GM12878 (cell line): ENCODE measurements around the gene CORO7. TPM values are rescaled to one million over a fixed set of nuclear protein-coding genes. Genes with fewer than 3 reads are reported as not detected.

Experiments used
- ATAC-seq: fragments of 200-7000 bp; cut with Tn5 transposase; 3 replicates; pipeline ENCODE4 v1.9.1; 2020; ENCODE audit warnings: mild to moderate bottlenecking, moderate library complexity
- BruUV-seq: library from RNA; stranded (reverse); fragments of 400-500 nt; replicated peaks from 2 replicates; lab custom pipeline; 2021; lab: Mats Ljungman, UMichigan
- CTCF ChIA-PET: fragments of 300-600 bp; sonication (Branson Sonifier 250); formaldehyde crosslinking; extraction: SDS; loops from one replicate; lab custom pipeline; 2021; ENCODE audit warnings: inconsistent platforms; lab: Yijun Ruan, JAX
- POLR2A ChIA-PET: fragments of 350-600 bp; formaldehyde crosslinking; extraction: SDS; loops from one replicate; lab custom pipeline; 2021; ENCODE audit warnings: inconsistent platforms; lab: Charles Lee
- RAD21 ChIA-PET: fragments of 300-600 bp; sonication (Branson Sonifier 250); formaldehyde crosslinking; loops from one replicate; lab custom pipeline; 2023; ENCODE audit warnings: antibody characterized with exemption; ENCODE audit not compliant: unreplicated experiment; lab: Charles Lee
- SMC1A ChIA-PET: fragments of 300-600 bp; sonication (Branson Sonifier 250); formaldehyde crosslinking; loops from one replicate; lab custom pipeline; 2023; ENCODE audit not compliant: unreplicated experiment, uncharacterized antibody; lab: Charles Lee
- DNase-seq: peaks from one replicate; pipeline ENCODE4 v3.0.0-alpha.2; 2011; ENCODE audit warnings: low read depth, low spot score
- FAIRE-seq: peaks from 3 replicates; lab custom pipeline; 2011; peaks lifted over from hg19 to GRCh38; lab: Jason Lieb, UNC
- H2AFZ ChIP-seq: 2 replicates; pipeline ENCODE4 v1.6.0; 2011; ENCODE audit warnings: low read depth, low read length, control low read depth; ENCODE audit not compliant: control insufficient read depth
- H3K27ac ChIP-seq: 2 replicates; pipeline ENCODE4 v1.5.1; 2011; ENCODE audit warnings: control low read depth; ENCODE audit not compliant: control insufficient read depth, insufficient read depth
- H3K27me3 ChIP-seq, 2 experiments: replicated peaks in 1 of 2; 2 replicates each; pipeline versions ENCODE4 v1.6.0 to v1.6.1; 2011; ENCODE audit warnings: low read length in 1 of 2; ENCODE audit not compliant: control insufficient read depth in 2 of 2, insufficient read depth in 2 of 2
- H3K36me3 ChIP-seq, 2 experiments: 2 replicates each; pipeline ENCODE4 v1.5.1; 2011; ENCODE audit warnings: low read length in 1 of 2; ENCODE audit not compliant: control insufficient read depth in 2 of 2, insufficient read depth in 2 of 2
- H3K4me1 ChIP-seq: 2 replicates; pipeline ENCODE4 v1.6.1; 2011; ENCODE audit warnings: mild to moderate bottlenecking, low read length, moderate library complexity, mixed read lengths; ENCODE audit not compliant: control insufficient read depth, insufficient read depth
- H3K4me2 ChIP-seq: 2 replicates; pipeline ENCODE4 v1.6.0; 2011; ENCODE audit warnings: control low read depth; ENCODE audit not compliant: control insufficient read depth, insufficient read depth
- H3K4me3 ChIP-seq: fragments of 200-600 bp; sonication (generic); 2 replicates; pipeline ENCODE4 v1.5.1; 2016
- H3K79me2 ChIP-seq: 2 replicates; pipeline ENCODE4 v1.6.0; 2011; ENCODE audit warnings: low read length; ENCODE audit not compliant: control insufficient read depth, insufficient read depth
- H3K9ac ChIP-seq: 2 replicates; pipeline ENCODE4 v1.8.0; 2011; ENCODE audit warnings: low read length, control low read depth, mixed read lengths; ENCODE audit not compliant: control insufficient read depth, insufficient read depth
- H3K9me3 ChIP-seq: replicated peaks from 3 replicates; pipeline ENCODE4 v1.5.1; 2011; ENCODE audit warnings: mild to moderate bottlenecking, low read length; ENCODE audit not compliant: control insufficient read depth, insufficient read depth
- H4K20me1 ChIP-seq: 2 replicates; pipeline ENCODE4 v1.6.0; 2011; ENCODE audit not compliant: control insufficient read depth, insufficient read depth
- ASH2L ChIP-seq: fragments of 300-600, 200-600 bp; sonication (generic); IDR thresholded peaks from 2 replicates; pipeline ENCODE4 v1.6.1; 2017; ENCODE audit warnings: low read depth, mild to moderate bottlenecking, borderline replicate concordance
- BCL11A ChIP-seq: IDR thresholded peaks from 2 replicates; pipeline ENCODE4 v1.6.1; 2011; ENCODE audit warnings: low read depth, low read length
- CREB1 ChIP-seq: IDR thresholded peaks from 2 replicates; pipeline ENCODE4 v1.6.1; 2012; ENCODE audit warnings: low read depth, mild to moderate bottlenecking, inconsistent platforms
- IKZF2 ChIP-seq, 2 experiments: fragments of 450-650 bp; IDR thresholded peaks; 2 replicates each; pipeline ENCODE4 v1.6.1; 2017; ENCODE audit warnings: mild to moderate bottlenecking in 2 of 2, moderate library complexity in 2 of 2
- MEF2B ChIP-seq: fragments of 450-650 bp; IDR thresholded peaks from 2 replicates; pipeline ENCODE4 v1.6.1; 2018; ENCODE audit warnings: mild to moderate bottlenecking, moderate library complexity; ENCODE audit not compliant: partially characterized antibody, poor library complexity, severe bottlenecking
- NFXL1 ChIP-seq: fragments of 450-650 bp; IDR thresholded peaks from 2 replicates; pipeline ENCODE4 v1.6.1; 2017; ENCODE audit warnings: antibody characterized with exemption, mild to moderate bottlenecking, borderline replicate concordance
- NFYA ChIP-seq: IDR thresholded peaks from 2 replicates; pipeline ENCODE4 v1.6.1; 2011; ENCODE audit warnings: low read depth, mild to moderate bottlenecking, low read length, improper control_type of control experiment, borderline replicate concordance
- NRF1 ChIP-seq: conservative IDR thresholded peaks from 2 replicates; pipeline ENCODE4 v1.6.1; 2011; ENCODE audit warnings: mild to moderate bottlenecking, low read depth, low read length, improper control_type of control experiment
- RBBP5 ChIP-seq: fragments of 200-600 bp; sonication (generic); conservative IDR thresholded peaks from 2 replicates; pipeline ENCODE4 v1.6.1; 2016
- RUNX3 ChIP-seq: IDR thresholded peaks from 2 replicates; pipeline ENCODE4 v1.6.1; 2012; ENCODE audit warnings: low read length, inconsistent platforms
- SMC3 ChIP-seq: IDR thresholded peaks from 2 replicates; pipeline ENCODE4 v1.6.1; 2011; ENCODE audit warnings: low read length, improper control_type of control experiment, borderline replicate concordance
- TAF1 ChIP-seq: IDR thresholded peaks from 2 replicates; pipeline ENCODE4 v1.6.1; 2011; ENCODE audit warnings: mild to moderate bottlenecking, low read depth, low read length, borderline replicate concordance
- WRNIP1 ChIP-seq: IDR thresholded peaks from 2 replicates; pipeline ENCODE4 v1.6.1; 2011; ENCODE audit warnings: low read depth, low read length, improper control_type of control experiment, borderline replicate concordance
- WGBS: methylation state at CpG from one replicate; pipeline ENCODE4 v1.1.6; 2016; ENCODE audit warnings: low lambda C conversion rate; ENCODE audit not compliant: insufficient replicate concordance, insufficient coverage; ENCODE audit errors: missing lambda C conversion rate; 5-methylcytosine and 5-hydroxymethylcytosine counted together
- in situ Hi-C: fragments of 300-500 bp; cut with MboI; formaldehyde crosslinking; loops from 9 replicates; pipeline ENCODE4 v1.14.3; 2018; ENCODE audit warnings: mixed read lengths
- intact Hi-C: fragments of 100-400 bp; cut with micrococcal nuclease; formaldehyde crosslinking; loops from one replicate; pipeline ENCODE4 v1.14.2; 2022; ENCODE audit not compliant: unreplicated experiment
- polyA plus RNA-seq, 11 experiments: library from polyadenylated mRNA; depleted of rRNA in 4 of 11; unstranded in 6 of 11; stranded (reverse) in 5 of 11; fragments of >200 nt; fragmentation: Nextera tagmentation in 4 of 11; fragmentation: Illumina TruSeq in 1 of 11; extraction: Ambion mirVana in 4 of 11; extraction: Trizol in 1 of 11; gene quantifications; 1 replicate in 1 of 11; 2 replicates in 10 of 11; pipeline versions ENCODE4 v1.2.1 to v1.2.3, GENCODE V29; 2011 to 2016; ENCODE audit warnings: inconsistent platforms in 2 of 11, missing spikeins in 2 of 11, low read depth in 1 of 11
- total RNA-seq, 4 experiments: library from RNA; depleted of rRNA in 3 of 4; stranded (reverse); fragments of >200 nt in 3 of 4; fragmentation: Illumina TruSeq in 1 of 4; extraction: Trizol in 1 of 4; gene quantifications; 2 replicates each; pipeline versions ENCODE4 v1.2.1 to v1.2.3, GENCODE V29; 2013 to 2021

CORO7 gene
- total and polyA plus RNA-seq, 10 of the 15 experiments (the other 5 are each of a cell fraction or from before 2014, with no cell fraction given): 0.64 to 89.2 (median 43.7) TPM

- H3K4me2 ChIP-seq: no peak overlapping the region
- ATAC-seq: peak; percentile 69
- DNase-seq: peak; percentile 25
- no TSS peak for BruUV-seq
- H4K20me1 ChIP-seq: no peaks in the 10 kb centered on the region
- H3K36me3 ChIP-seq: peaks cover 0 to 34% of the 10 kb centered on the region in 2 experiments; a peak in 2 of 4 replicates
- in situ Hi-C loops (no loop called here), intact Hi-C loops (no loop called here)
- ChIA-PET CTCF (interaction anchor here (1.0 kb wide), 1 partner anchor 38 kb away, joined by 4 read pairs; no protein-coding TSS in a partner anchor), SMC1A (no interaction called here), RAD21 (interaction anchor here (1.1 kb wide), 1 partner anchor 37 kb away, joined by 4 read pairs; no protein-coding TSS in a partner anchor), POLR2A (no interaction called here)
- TF ChIP-seq TAF1: no peak
- no peak for TF ChIP-seq SMC3
- 0 out of 2 replicates have a peak, but pooled peaks have one; percentile 18 for TF ChIP-seq CREB1
- no peak for TF ChIP-seq NFXL1
- no peak for TF ChIP-seq NFYA
- TF ChIP-seq NRF1: no peak
- no peak for TF ChIP-seq IKZF2 (IDR thresholded peaks at IDR 0.05)
- peak; percentile 59; the same call in 1 of the 2 replicates for TF ChIP-seq RUNX3
- peak; percentile 51 for TF ChIP-seq MEF2B
- TF ChIP-seq ASH2L: no peak
- no peak for TF ChIP-seq RBBP5
- TF ChIP-seq WRNIP1: no peak
- no peak for TF ChIP-seq BCL11A
- WGBS: 4% methylated on average over 10 of the region's 10 CpGs
- H3K4me1 ChIP-seq: peaks cover 7% of the 10 kb centered on the region
- no peak overlapping the region for H3K27ac ChIP-seq
- no peak overlapping the region for H3K9ac ChIP-seq
- no peak overlapping the region for H3K4me3 ChIP-seq
- no peaks in the 10 kb centered on the region for H3K79me2 ChIP-seq
- no peaks in the 10 kb centered on the region for H3K27me3 ChIP-seq
- no peak for FAIRE-seq
- H2AFZ ChIP-seq: no peak overlapping the region
- no peaks in the 10 kb centered on the region for H3K9me3 ChIP-seq
Observed at GRCh38 chr16:4365014-4365406, 51.4 kb downstream of the CORO7 start.
